GM21528 (cell line): ENCODE data around the gene ANTXR2.
"Not testable (repeated sequence)": the region's sequence is repeated elsewhere in the genome, so short reads cannot be mapped to it uniquely, and the experiment has no call there.

ENCODE experiments used
- ATAC-seq: cut with Tn5 transposase; IDR thresholded peaks from one replicate; pipeline ENCODE4 v1.9.1; 2021; ENCODE audit warnings: mild to moderate bottlenecking, moderate library complexity; ENCODE audit not compliant: unreplicated experiment, low FRiP score

Gene ANTXR2

DNA sequence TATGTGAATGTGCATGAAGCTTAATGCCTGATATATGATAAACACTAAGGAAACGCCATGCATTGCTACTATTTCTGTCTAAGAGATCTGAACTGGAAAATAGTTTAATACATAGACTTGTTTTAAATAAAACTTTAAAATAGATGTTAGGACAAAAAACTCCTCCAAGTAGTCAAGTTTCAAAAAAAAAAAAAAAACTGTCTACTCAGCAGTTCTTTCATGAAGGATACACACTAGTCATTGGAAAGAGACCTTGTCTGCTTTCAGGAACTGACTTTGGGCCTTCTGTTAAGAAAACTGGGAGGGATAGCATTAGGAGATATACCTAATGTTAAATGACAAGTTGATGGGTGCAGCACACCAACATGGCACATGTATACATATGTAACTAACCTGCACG is 138.4 kb downstream of the ANTXR2 start:
- no peak for ATAC-seq

DNA sequence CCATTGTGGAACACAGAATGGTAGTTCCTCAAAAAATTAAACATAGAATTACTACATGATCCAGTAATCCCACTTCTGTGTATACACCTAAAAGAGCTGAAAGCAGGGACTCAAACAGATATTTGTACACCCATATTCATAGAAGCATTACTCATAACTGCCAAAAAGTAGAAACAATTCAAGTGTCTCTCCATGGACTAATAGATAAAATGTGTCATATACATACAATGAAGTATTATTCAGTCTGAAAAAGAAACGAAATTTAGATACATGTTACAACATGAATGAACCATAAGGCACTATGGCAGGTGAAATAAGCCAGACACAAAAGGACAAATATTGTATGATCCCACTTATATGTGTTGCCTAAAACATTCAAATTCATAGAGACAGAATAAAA is 145.1 kb downstream of the ANTXR2 start:
- ATAC-seq, result no peak

DNA sequence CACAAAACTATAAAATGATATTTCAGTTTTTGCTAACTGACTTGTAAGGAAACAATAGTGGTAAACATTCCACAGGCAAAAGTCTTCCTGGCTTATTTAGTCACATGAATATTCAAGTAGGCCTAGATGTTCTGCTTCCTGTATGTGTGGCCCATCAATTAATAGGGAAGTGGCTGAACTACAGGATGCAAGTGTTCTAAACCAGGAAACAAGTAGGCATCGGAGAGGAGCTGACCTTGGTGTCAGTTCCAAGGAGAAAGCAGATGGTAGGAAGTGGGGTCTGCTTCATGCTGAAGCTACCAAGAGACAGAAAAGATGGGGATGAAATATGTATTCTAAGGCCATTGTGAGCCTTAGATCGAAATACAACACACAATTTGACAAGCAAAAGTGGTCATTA is 149.7 kb downstream of the ANTXR2 start:
- ATAC-seq, result no peak

DNA sequence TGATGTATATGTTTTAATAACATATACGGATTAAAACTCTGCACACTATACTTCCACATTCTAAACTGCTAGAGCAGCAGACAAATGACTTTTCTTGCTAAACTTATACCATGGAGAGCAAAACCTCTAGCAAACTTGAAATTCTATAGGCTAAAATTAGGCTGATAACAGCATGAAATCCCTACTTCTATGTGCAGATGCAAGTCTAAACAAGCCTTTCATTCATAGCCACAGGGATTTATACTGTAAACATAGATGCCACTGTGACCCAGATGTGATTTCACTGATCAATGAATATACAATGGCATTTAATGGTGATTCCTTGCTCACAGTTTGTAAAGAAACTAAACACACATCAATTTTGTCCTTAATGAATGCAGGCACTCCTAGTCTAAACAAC is 151.0 kb downstream of the ANTXR2 start:
- ATAC-seq, result no peak

DNA sequence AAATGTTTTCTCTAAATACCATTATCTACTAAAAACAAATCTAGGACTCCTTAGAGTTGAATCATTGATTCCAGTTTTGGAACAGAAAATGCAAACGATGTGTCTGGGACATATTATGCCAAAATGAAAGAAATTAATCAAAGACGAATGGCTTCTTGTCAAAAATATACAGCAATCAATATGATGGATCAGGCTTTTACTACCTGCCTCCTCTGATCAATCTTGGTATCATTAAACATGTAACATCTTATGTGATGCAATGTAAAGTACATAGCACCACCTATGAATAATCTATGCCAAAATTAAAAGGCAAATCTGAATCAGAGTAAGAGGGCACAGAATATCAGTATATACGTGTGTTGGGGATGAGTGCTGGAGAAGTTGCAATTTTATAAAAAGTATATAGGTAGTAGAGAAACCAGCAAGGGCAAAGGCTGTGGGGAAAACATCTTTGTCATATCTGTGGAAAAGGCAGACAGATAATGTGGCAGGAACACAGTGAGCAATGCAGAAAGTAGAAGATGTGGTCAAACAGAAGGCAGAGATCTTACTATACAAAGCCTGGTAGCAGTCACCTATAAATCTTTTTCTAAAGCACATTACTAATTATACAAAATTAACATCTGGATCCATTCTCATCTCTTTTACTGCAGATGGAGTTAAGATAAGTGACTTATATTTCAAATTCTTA is 152.7 kb downstream of the ANTXR2 start:
- no peak for ATAC-seq

DNA sequence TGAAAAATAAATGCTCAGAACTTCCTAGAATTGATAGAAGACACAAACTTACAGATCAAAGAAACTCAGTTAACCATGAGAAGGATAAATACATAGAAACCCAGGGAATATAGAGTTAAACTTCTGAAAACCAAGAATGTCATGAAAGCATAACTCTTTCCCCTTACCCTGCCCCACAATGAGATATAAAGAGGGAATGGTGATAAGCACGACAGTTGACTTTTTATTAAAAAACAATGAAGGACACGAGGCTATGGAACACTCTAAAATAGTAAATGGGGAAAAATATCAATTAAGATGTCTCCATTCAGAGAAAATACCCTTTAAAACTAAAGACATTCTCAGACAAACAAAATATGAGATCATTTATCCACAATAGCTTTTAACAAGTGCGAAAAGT is 154.7 kb downstream of the ANTXR2 start:
- ATAC-seq, result no peak

DNA sequence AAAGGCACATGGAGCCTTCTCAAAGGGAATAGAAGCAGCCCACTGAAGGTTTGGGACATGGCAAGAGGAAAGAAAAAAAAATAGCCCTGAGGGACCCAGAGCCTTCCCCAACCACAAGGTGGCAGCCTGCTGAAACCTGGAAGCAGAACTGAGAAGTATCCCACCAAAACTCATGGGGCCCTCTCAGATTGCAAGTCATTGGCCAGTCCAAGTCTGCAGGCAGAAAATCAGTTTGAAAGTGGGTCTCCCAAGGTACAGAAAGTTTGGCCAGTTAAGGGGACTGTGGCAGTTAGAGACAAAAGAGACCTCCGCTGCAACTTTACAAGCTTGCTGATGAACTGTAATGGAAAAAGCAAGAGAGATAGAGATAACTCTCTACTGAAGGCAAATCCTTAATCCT is 155.8 kb downstream of the ANTXR2 start:
- ATAC-seq, result peak; percentile 88

DNA sequence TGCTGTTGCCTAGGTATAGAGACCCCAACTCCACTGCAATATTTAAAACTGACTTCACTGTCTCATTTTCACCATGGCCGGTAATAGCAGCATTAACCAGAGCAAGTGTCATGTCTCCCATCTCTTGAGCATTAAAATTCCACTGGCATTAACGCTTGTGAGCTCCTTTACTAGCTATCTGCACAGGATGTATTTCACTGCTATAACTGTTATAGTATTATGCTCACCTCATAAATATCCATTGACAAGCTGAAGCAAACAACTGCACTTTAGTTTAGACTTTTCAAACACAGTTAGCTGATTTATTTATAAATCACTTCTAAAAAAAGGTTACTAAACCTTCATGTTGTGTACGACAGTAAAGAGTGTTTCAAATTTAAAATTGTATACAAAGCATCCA is 157.8 kb downstream of the ANTXR2 start:
- ATAC-seq, result no peak

DNA sequence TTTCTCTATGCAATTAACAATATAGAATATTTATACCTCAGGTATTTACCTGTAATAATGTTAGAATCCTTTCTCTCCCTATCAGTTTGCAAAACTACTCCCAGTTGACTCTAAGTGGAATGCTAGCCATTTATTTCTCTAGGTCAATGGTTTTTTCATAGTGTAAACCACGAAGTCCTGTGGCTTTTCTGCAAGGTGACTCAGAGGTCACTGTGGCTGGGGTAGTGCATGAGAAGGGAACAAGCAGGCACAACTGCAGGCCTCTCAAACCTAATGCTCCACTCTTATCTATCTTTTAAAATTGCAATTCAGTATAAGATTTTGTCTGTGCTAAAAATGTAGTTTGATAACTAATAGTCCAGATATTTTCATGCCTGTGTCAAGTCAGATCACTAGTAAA is 159.4 kb downstream of the ANTXR2 start:
- no peak for ATAC-seq

DNA sequence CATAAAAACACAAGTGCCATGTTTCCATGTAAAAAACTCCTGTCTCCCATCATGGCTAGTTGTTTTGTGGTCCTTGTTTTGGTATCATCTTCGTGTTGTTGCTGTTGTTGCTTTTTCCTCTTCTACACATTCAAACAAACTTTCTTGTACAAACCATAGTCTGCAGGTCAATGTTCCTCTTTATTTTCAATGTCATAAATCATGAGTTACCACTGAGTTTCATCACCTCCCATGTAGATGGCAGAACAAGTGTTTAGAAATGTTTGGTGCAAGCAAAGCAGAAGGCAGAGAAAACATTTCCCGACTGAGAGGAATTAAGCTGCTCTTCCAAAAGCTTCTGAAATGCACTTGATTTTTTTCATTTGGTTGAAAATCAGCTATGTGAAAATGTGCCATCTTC is 166.0 kb downstream of the ANTXR2 start:
- ATAC-seq, result no peak

DNA sequence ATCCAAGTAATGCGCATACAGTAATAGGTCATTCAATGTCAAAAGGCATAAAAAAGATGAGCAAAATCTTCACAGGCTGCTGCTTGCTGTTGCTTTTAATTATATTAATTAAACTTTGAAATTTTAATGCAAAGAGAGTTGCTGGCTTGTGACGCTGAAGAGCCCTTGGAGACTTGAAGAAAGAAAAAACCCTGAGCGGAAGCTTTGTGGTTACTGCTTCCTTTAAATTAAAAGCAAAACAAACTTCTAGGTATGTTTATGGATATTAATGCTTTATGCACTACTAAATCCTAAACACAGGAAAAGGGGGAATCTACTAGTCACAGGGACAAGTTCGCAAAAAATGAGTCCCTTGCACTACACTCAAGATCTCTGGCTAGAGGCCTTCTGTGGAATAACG is 166.7 kb downstream of the ANTXR2 start:
- ATAC-seq, result no peak

DNA sequence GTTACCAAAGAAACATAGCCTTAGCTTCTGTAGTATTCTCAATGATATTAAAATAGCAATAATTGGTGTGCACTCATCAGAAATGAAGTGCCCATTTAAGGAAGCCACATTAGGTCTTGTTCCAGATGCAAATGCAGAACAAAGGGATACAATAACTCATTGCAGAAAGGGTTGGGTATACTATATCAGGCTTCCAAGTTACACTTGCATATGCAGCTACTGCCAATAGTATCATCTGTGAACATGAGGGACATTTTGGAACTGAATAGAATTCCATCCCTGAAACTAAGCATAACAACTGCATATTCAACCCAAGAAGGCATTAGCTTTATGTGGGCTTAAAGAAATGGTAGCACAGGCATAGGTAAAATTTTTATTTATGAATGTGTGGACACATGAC is 167.8 kb downstream of the ANTXR2 start:
- no peak for ATAC-seq

DNA sequence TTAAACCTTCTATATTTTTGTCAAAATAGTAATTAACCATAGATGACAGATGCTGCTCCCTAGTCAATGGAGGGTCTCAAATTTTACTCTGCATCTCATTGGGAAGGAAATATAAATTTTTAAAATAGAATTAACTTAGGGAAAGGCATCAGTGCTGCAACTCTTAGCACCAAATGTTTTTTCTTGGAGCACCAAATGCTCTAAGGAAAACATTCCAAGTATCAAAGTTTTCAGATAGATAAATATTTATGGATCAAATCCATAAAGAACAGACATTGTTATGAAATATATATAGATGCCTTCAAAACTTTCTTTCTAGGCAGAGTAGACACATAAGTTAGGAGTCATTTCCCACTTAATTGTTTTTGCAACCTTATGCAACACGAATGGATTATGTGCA is 168.7 kb downstream of the ANTXR2 start:
- no peak for ATAC-seq

DNA sequence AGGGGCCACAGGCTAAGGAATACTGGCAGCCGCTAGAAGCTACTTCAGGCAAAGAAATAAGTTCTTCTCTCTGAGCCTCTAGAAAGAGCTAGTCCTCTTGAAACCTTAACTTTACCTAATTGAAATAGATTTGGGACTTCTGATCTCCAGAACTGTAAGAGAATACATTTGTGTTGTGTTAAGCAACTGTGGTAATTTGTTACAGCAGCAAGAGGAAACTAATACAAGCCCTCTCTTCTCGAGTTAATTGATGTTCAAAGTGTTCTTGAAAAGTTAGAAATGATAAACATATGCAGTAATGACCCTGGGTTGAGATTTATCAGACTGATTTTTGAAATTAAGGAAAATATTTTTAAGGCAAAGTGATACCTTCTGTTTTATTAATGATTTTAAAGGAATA is 172.8 kb downstream of the ANTXR2 start:
- no peak for ATAC-seq

DNA sequence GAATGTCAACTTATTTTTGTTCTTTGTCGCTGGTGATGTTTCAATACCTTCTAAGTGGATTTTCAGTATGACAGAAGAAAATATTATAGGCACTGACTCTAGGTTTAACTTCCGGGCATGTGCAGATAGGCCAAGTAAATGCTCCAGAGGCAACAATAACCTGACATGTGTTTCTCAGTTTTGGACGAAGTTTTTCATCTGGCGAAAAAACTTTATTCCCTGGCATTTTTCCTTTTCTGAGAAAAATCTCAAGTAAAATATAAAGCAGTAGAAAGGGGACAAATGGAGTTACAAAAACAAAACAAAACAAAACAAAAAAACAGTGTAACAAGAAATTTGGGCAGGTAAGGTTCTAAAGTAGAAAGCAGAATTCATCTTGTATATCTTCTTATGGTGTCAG is 173.5 kb downstream of the ANTXR2 start:
- no peak for ATAC-seq

DNA sequence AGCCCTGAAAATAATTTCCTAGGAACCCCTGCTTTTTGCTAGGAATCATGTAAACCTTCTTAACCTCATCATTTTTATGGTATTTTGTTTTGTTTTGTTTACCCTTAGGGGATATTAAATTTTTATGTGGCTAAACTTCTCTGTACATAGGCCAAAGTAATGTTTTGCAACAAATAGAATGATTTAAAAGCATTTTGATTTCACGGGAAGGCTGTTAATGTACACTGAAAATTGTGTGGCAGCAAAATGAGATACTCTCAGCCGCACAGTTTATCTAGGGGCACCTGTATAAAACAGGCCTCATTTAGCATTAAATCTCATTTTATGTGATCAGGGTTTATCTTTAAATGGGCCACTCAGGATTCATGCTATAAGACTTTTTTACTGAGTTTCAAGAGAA is 175.0 kb downstream of the ANTXR2 start:
- no peak for ATAC-seq

DNA sequence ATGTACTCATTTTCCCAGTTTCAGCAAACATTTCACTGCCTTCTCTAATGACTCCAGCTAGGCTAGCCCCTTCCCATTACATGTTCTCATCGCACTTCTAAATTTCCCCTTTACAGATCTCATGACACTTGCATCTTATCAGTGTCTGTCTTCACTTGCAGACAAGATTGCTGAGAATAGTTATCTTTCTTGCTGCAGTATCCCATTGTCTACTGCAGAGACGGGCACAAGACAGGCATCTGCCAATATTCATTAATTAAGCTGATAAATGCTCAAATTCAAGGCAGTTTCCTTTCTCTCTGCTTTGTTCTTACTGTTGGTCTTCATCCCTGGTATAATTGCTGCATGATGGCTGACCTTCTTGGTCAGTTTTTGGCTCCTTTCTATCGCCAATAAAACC is 175.9 kb downstream of the ANTXR2 start:
- no peak for ATAC-seq

DNA sequence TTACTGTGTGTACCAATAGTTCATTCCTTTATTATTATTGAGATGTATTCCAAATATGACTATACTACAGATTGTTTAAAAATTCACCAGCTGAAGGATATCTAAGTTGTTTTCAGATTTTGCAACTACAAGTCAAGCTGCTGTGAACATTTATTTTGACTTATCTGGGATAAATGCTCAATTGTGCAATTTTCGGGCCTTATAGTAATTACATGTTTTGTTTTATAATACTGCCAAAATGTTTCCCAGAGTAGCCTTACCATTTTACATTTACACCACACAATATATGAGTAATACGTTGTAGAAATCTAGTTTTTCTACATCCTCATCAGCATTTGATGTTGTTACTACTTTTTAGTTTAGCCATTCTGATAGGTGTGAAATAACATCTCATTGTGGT is 179.6 kb downstream of the ANTXR2 start:
- no peak for ATAC-seq

DNA sequence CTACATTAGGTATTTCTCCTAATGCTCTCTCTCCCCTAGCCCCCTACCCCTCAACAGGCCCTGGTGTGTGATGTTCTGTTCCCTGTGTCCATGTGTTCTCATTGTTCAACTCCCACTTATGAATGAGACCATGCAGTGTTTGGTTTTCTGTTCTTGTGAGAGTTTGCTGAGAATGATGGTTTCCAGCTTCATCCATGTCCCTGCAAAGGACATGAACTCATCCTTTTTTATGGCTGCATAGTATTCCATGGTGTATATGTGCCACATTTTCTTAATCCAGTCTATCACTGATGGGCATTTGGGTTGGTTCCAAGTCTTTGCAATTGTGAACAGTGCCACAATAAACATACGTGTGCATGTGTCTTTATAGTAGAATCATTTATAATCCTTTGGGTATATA is 184.0 kb downstream of the ANTXR2 start:
- ATAC-seq, result not testable (repeated sequence)

DNA sequence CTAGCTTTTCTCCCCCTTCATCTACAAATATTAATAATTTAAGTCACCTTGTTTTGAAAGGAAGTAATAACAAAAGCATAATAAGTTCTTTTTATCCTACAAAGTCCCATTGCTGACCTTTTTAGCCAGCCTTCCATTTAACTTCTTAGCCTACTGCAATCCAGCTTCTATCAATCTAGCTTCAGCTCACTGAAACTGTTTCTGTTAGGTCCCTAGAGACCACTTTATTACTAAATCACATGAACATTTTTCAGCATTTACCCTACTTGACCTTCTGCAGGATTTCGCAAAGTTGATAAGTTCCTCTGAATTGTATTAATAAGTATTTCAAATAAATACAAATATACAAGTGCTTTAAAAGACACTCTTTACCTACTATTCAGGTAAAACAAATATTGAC is 186.5 kb downstream of the ANTXR2 start:
- no peak for ATAC-seq

DNA sequence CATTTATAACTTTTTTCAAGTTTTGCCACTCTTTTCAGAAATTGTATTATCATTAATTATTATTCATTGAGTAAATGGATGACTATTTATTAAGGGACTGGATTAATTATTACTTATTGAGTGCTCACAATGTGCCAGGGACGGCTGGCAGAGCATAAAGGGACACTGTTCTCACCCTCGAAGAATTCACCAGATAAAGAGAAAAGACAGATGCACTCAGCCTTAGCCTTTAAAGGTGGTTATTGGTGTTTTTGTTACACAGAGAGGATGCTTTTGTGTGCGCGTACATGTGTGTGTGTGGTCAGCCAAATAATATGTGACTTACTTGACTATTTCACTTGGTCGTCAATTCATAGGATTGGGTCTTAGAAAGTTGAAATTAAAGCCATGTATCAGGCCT is 187.0 kb downstream of the ANTXR2 start:
- no peak for ATAC-seq

DNA sequence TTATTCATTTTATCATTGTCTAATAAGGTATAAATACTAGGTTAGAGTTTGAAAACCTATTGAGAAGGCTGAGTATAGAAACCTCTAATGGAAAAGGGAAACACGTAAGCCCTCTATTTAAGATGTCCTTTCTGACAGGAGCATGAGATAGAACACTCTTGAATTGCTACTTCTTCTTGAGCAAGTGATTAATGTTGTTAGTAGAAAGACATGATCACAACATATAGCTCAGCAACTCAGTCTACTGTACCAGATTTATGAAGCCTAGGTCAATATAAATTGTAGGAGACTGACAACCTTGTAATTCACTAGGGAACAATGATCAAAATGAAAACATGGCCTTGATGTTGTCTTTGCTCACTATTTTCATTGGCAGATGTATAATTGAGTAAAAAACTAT is 189.7 kb downstream of the ANTXR2 start:
- ATAC-seq, result no peak

DNA sequence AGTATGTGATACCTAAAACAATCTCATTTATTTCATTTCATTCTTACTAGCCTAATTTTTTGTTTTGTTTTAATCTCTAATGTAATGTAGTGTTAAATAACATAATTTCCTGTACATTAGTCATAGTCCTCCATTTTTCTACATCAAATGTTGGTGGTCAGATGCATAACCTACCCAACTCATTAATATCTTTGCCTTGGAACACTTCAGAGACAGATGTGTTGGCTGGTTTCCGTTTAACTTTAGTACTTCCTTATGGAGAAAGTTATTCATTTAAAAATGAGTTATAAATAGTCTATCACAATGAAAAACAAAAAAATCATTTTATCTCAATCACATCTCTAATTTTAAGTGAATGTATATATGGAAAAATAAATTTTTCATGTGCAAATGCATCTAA is 190.2 kb downstream of the ANTXR2 start:
- ATAC-seq, result no peak
